T-helper 1 cell treated with Interleukin-12 subunit alpha and Interleukin-12 subunit beta and Interleukin-4 antibody, amounts not matched to agents 30 ng/mL and 1 ng/mL, for 36 hours (primary cell): Measurements from ENCODE around the gene TRDN. TPM values are rescaled to one million over a fixed set of nuclear protein-coding genes. Genes with fewer than 3 reads are reported as not detected.

Experiments
- intact Hi-C: fragments of 100-400 bp; cut with micrococcal nuclease; formaldehyde crosslinking; loops from one replicate; pipeline ENCODE4 v1.15.1; 2024
- total RNA-seq: library from RNA; stranded (reverse); gene quantifications from 2 replicates; pipeline ENCODE4 v1.2.3, GENCODE V29; 2022

Gene TRDN
- not detected in 2 replicates for total RNA-seq

DNA sequence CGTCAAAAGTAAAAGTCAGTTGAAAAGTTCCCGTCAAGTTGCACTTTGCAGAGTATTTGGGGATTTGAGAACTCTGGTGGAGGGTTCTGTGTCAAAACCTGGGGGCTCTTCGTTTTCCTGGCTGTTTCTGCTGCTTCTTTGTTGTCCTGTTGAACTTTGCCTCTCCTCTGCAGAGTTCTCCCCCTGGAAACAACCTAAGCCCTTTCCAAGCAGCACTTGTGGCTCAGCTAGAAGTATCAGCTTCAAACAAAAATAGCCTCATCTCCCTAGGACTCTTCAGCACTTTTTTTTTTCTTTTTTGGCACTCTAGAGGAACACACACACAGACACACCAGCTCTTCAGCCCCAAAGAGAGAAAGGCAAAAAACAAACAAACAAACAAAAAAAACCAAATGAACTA, at the start of gene TRDN:
Gene TRDN (minus strand): TSS at position 169 of the 400 bp plus-strand sequence. CDS start 175 bp downstream, outside the sequence.
- intact Hi-C loops = no loop called here

DNA sequence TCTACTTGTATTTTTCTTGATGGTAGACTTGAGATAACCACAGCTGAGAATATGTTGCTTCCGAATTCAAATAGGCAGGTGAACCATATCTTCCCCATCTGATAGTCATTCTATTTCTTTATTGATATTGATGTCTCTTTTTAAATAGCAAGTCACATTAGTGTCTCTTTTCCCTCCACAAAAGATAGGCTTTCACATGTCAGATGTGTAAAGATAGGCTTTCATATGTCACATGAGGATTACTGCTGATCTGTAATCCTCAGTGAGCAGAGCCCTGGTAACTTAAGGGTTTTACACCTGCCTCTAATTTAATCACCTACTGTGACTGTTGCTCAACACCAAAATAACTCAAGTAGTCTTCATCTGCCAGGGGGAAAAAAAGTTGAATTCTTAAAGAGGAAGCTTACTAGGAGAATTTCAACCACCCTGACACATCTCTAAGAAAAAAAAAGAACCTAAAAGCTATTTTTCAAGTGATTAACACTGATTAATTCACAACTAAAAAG, 45.3 kb upstream of the TRDN start:
- intact Hi-C loops = no loop called here

DNA sequence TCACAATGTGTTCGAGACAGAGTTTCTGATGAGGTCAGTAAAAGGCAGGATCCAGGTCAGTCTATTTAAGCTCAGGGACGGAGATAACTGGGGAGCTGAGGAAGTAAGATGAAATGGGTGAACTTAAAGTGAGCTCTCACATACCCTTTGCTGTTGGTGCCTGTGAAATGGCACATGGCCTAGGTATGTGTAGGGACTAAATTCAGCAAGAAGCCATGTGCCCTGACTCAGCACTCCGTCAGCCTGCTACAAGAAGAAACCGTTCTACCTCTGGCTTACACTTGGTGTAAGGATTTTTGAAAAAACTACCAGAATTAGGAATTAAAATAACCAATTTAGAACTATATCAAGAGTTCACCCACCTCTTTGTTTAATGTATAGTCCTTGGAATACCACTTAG, 41.1 kb upstream of the TRDN start:
- intact Hi-C loops = no loop called here

DNA sequence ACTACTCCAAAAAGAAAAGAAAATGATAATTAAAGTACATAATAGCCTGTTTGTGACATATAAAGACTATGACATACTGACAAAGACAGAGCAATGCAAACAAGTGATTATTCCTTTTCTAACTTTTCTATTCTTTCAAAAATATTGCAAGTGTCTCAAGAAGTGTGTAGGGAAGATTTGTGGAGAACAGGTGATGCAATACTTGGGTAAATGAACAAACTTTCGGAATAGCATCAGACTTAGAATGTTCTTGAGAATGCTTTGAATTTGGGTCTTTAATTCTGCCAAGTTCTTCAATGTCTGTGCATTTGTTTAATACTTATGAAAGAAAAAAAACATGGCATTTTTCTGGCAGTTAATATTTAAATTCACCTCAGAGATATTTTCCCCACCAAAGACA, 40.0 kb upstream of the TRDN start:
- intact Hi-C loops = no loop called here

DNA sequence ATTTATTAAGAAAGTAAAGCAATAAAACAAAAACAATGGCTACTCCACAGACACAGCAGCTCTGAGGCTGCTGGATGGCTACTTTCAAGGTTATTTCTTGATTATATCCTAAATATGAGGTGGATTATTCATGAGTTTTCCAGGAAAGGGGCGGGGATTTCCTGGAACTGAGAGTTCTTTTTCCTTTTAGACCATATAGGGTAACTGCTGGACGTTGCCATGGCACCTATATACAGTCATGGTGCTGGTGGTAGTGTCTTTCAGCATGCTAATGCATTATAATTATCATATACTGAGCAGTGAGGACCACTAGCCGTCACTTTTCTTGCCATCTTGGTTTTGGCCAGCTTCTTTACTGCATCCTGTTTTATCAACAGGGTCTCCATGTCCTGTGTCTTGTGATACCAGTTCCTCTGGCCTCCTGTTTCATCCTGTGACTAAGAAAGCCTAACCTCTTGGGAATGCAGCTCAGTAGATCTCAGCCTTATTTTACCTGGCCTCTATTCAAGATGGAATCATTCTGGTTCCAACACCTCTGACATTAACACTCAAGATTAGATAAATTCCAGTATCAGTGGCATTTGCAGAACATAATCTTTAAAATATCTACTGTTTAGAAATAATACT, 32.3 kb upstream of the TRDN start:
- intact Hi-C loops = no loop called here

DNA sequence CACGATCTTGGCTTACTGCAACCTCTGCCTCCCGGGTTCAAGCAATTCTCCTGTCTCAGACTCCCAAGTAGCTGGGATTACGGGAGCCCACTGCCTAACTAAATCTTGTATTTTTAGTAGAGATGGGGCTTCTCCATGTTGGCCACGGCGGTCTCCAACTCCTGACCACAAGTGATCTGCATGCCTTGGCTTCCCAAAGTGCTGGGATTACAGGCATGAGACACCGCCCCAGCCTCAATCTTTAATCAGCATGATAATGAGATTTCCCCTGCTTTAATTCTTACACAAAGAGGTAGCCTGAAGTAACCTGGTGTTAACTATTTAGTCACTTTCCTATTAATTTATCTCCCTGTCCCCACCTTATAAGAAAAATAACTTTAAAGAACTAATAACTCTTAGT, 31.3 kb upstream of the TRDN start:
- intact Hi-C loops = no loop called here

DNA sequence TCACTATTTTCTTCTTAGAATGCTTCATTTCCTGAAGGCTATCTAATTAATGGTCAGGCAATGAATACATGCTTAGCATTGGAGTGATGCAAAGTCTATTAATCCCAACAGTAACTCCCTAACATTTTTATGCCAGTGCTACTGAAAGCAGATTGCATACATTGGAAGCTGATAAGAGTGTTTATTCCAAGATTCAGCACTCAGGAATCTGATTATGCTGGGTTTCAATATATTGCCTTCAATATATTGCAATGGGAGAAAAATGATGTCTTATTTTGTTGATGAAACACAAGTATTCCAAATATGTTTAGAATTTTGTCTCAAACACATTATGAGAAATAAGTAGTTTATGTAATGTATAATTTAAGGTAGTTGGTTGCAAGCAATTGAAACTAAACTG, 26.7 kb upstream of the TRDN start:
- intact Hi-C loops = no loop called here

- intact Hi-C loops = no loop called here
These were observed 26.0 kb upstream of the TRDN start for GRCh38 chr6:123662757-123663156.

GRCh38 chr6:123661105-123661891, 24.5 kb upstream of the TRDN start:
- intact Hi-C loops = no loop called here

- intact Hi-C loops = no loop called here
These were observed 23.4 kb upstream of the TRDN start for GRCh38 chr6:123659960-123660748.

DNA sequence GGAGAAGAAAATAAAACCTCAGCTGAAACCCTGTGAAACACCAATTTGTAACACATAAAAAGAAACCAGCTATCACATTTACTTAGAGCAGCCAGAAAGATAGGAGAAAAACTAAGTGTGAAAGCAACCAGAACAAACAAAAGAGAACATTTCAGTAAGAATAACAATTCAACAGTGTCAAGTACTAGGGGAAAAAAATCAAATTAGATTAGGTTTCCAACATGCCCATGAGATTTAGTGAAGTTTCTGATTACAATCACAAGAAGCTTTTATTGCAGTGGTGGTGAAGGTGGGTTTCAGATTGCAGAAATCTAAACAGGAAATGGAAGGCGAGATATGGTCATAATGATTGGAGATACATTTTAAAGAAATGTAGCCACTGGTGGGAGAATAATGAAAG, 22.1 kb upstream of the TRDN start:
- intact Hi-C loops = no loop called here

- intact Hi-C loops = no loop called here
These were observed 19.0 kb upstream of the TRDN start for GRCh38 chr6:123655521-123656306.

- intact Hi-C loops = no loop called here
These were observed 12.0 kb upstream of the TRDN start for GRCh38 chr6:123648723-123649122.

DNA sequence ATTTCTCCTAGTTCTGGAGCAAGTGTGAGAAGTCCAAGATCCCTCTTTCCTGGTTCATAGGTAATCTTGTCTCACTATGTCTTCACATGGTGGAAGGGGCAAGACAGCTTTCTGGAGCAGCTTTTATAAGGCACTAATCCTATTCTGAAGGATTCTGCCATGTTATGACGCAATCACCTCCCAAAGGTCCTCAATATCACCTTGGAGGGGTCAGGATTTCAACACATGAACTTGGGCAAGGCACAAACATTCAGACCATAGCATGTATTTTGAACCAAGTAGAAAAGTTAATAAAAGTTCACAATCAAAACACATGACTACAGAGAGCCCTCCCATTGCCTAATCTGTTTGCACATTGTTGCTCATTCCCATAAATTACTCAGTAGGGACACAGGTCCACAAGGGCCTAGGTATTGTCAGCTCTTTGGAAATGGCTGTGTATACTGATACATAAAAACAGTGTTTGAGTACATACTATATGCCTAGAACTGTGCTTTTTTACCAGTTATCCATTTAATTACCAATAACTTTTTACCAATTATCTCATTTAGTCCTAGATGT, 11.3 kb upstream of the TRDN start:
- intact Hi-C loops = no loop called here

- intact Hi-C loops = no loop called here
These were observed 4.7 kb upstream of the TRDN start for GRCh38 chr6:123641497-123641896.

- intact Hi-C loops = no loop called here
These were observed 3.9 kb upstream of the TRDN start for GRCh38 chr6:123640567-123641187.

- intact Hi-C loops = no loop called here
These were observed 2.1 kb upstream of the TRDN start for GRCh38 chr6:123638865-123639264.

DNA sequence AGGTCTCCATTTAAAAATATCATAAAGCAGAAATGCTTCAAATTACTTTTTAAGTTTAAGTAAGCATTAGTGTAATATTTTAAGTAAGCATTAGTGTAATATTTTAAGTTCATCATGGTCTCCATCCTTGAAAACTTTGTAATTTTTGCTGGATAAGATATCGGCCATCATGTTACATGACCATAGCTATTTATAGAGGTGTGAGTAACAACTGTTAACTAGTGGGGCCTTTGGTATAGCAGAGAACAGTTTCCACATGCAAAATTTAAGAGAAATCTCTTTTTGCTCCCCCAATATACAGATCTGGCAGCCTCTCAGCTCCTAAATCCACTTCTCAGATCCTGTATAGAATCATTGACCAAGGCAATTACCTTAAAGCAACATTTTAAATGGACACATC, 468 bp downstream of the TRDN start:
- intact Hi-C loops = no loop called here

DNA sequence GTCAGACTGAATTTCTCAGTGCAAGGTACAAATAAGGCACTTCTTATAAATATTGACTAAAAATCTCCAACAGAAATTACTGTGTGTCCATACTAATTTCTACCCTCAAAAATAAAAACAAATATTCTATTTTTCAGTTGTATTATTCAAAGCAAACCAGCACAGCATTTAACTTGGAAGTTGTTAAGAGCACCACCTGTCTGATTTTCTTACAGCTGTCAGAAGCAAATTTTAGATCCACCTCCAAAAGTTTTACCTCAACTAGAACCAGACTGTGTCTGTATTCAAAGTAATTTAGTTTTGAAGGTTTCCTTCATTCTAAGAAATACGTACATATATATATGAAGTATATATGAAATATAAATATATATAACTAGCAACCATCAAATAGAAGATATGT, 1.2 kb downstream of the TRDN start:
- intact Hi-C loops = no loop called here

DNA sequence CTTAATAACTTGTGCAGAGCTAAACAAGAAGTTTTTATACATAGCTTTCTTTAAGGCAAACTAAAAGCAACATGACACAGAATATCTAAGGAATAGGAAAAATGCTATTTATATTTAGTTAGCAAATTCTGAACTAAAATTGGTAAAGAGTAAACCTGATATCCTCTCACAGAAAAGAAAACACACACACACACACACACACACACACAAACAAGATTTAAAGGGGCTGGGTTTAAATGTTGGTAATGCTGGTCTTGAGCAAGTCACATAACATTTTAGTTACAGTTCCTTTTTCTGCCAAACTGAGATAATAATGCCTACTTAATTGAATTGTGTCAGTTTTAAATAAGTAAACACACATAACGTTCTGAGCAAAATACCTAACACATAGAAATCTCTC, 1.6 kb downstream of the TRDN start:
- intact Hi-C loops = no loop called here

DNA sequence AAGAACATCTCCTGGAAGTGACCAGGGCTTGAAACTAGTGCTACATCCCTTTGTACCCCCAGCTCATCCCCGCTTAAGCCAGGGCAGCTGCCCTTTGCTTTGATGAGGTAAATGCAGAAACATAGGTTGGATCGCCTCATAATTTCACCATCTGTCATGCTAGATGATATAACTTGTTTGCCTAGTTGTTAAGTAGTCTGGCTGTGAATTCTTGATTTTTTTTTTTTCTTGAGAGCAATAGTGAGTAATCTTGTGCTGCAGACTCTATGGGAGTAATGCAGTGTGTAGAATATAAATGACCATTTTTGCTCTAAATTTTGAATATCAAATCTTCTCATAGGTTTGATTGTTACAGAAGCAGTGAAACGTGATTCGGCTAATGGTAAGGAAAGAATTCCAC, 4.1 kb downstream of the TRDN start:
- intact Hi-C loops = no loop called here
